Stomach (tissue), 4 donors: ENCODE results near the gene ILDR2.

Experiments
- EP300 ChIP-seq: sonication (generic); formaldehyde crosslinking; IDR thresholded peaks from one replicate; pipeline ENCODE4 v1.6.1; 2017; ENCODE audit warnings: antibody characterized with exemption
- POLR2A ChIP-seq, 4 donors: fragments of 450-650 bp; IDR thresholded peaks; one replicate each; pipeline ENCODE4 v1.6.1; 2016; ENCODE audit warnings: antibody characterized with exemption in 4 of 4, control low read depth in 2 of 4, mild to moderate bottlenecking in 1 of 4, moderate library complexity in 1 of 4
- TF ChIP-seq, protein P1 (sequence below), 7 experiments: fragments of 450-650 bp in 4 of 7; fragments of 200-600 bp in 3 of 7; sonication (generic) in 3 of 7; IDR thresholded peaks; one replicate each; pipeline ENCODE4 v1.5.1; 2016 to 2019; ENCODE audit warnings: antibody characterized with exemption in 7 of 7, control low read depth in 2 of 7, mild to moderate bottlenecking in 1 of 7

DNA sequence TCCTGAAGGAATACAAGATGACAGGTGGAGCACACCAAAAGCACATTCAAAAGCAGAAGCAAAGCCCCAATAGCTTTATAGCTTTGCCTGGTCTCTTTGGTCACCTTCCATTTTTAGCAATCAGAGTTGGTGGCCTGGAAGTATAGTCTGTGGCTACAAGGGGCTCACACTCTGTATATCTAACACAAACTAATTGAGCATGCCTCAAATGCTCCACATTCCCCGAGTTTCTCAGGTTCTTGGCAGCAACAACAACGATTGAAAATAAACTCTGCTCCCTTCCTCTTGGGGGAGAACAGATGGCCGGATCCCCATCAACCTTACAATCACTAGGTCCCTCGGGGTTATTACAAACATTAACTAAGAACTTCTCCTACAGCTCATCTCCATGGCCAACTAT, 74.4 kb downstream of the ILDR2 start:
- TF ChIP-seq POLR2A (IDR thresholded peaks at IDR 0.05) (no peak), EP300 (no peak)
- TF ChIP-seq, protein P1, sequence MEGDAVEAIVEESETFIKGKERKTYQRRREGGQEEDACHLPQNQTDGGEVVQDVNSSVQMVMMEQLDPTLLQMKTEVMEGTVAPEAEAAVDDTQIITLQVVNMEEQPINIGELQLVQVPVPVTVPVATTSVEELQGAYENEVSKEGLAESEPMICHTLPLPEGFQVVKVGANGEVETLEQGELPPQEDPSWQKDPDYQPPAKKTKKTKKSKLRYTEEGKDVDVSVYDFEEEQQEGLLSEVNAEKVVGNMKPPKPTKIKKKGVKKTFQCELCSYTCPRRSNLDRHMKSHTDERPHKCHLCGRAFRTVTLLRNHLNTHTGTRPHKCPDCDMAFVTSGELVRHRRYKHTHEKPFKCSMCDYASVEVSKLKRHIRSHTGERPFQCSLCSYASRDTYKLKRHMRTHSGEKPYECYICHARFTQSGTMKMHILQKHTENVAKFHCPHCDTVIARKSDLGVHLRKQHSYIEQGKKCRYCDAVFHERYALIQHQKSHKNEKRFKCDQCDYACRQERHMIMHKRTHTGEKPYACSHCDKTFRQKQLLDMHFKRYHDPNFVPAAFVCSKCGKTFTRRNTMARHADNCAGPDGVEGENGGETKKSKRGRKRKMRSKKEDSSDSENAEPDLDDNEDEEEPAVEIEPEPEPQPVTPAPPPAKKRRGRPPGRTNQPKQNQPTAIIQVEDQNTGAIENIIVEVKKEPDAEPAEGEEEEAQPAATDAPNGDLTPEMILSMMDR (IDR thresholded peaks at IDR 0.05): no peak
